WI38 (cell line): Measurements from ENCODE around the gene S1PR1.
"Not testable (repeated sequence)": the region's sequence is repeated elsewhere in the genome, so short reads cannot be mapped to it uniquely, and the experiment has no call there.

Experiments
- H3K4me3 ChIP-seq: 2 replicates; pipeline ENCODE4 v1.5.1; 2011; ENCODE audit warnings: low read depth, mild to moderate bottlenecking, control low read depth, low read length
- CTCF ChIP-seq: IDR thresholded peaks from 2 replicates; pipeline ENCODE4 v1.5.1; 2012; ENCODE audit warnings: low read depth, mild to moderate bottlenecking, control low read depth, low read length

The S1PR1 gene

DNA sequence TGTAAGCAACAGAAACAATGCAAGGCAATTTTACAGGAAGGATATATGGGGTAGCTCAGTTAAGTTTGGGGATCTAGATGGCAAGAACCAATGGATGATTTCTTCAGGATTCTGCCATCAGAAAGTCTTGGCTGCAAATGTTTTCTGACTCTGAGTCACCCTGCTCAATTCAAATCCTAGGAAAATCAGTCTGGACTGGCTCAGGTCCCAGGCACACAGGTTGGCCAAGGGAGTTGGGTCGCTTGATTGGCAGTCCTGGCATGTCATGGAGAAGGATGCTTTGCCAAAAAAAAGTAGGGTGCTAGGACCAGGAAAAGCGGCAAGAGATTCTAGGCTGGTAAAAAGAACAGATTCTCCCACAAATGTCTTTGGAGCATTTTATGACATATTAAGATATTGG lies 28.9 kb upstream of the S1PR1 start:
- no peak overlapping the region for H3K4me3 ChIP-seq
- no peak for TF ChIP-seq CTCF

- no peak for TF ChIP-seq CTCF
- no peak overlapping the region for H3K4me3 ChIP-seq
Measured at GRCh38 chr1:101215363-101216011, 21.3 kb upstream of the S1PR1 start.

DNA sequence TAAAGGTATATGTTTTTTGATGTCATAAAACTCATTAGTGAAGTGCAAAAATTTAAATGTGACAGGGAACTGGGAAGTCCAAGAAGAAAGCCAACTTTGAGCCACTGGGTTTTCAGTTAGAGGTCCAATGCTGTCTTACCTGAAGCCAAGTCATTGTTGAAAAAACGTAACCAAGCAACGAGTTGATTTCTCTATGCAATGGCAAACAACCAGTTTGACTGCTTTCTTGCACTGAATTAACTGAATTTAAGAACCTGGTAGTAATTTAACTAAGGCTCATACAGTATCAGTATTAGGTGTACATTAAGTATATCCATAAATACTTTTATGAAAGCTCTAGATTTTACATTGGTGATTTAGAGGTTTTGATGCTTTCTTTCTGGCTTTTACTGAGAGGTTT lies 20.2 kb upstream of the S1PR1 start:
- no peak overlapping the region for H3K4me3 ChIP-seq
- no peak for TF ChIP-seq CTCF

DNA sequence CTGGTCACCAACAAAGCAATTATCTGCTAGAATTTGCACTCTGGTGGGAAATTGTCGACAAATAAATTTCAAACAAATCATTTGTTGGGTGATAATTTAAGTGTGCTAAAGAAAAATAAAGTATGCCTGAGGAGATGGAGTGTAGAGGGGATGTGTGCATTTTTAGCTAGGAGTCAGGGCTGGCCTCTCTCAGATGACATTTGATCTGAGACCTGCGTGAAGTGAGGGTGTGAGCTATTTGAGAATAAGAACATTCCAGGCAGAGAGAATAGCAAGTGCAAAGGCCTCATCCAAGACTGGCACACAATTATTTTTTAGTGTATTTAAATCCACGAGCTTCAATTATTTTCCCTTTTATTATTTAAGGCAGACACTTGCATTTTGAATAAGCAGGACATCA lies 19.7 kb upstream of the S1PR1 start:
- TF ChIP-seq CTCF: no peak
- H3K4me3 ChIP-seq: no peak overlapping the region

DNA sequence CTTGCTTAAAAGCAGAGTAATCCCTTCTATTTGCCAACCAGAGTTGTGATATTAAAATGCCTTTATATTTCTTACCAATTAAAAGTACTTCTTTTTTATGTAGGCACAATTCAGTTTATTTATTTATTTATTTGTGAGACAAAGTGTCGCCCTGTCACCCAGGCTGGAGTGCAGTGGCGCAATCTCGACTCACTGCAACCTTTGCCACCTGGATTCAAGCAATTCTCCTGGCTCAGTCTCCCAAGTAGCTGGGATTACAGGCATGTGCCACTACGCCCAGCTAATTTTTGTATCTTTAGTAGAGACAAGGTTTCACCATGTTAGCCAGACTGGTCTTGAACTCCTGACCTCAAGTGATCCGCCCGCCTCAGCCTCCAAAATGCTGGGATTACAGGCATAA lies 17.9 kb upstream of the S1PR1 start:
- not testable (repeated sequence) for H3K4me3 ChIP-seq

DNA sequence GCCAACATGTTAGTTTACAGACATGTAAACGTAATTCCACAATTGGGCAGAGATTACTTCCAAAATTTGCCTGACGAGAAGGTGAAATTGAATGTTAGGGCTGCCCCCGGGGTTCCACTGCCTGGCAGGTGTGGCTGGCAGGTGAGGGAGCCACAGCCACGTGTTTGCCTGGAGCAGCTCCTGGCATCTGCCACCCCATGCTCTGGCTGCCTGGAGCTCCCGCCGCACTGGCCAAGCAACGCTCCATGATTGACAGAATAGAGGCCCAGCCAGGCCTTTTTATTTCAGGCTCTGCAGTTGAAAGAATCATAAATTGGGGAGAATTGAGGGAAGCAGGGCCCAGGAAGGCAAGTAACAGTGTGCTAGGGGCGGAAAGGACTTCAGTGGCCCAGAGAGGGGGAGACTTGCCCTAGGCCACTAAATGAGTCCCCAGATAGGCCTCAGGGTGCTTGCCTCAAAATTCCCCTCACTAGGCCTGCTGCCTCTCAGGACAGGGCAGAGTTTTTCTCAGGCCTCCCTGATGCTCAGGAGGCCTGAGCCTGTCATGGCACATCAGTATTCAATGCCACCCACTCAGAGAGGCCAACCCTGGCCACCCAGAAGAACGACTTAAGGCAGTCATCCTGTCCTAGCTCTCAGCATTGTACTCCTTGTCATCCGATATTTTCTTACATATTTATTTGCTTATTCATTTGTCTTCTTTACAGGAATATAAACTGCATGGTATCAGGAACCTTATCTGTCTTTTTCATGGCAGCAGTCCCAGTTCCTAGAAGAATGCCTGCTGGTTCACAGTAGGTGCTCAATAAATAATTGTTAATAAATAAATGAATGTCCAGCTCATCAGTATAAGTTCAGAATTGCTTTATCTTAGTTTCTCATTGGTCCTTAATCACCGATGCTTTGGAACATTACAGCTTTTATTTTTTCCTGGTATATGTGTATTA lies 16.6 kb upstream of the S1PR1 start:
- no peak overlapping the region for H3K4me3 ChIP-seq
- TF ChIP-seq CTCF: no peak

GRCh38 chr1:101220906-101221305 lies 15.9 kb upstream of the S1PR1 start:
- H3K4me3 ChIP-seq: no peak overlapping the region
- no peak for TF ChIP-seq CTCF
